ENCODE measurements around the gene ILDR2. TPM values are rescaled to one million over a fixed set of nuclear protein-coding genes. Genes with fewer than 3 reads are reported as not detected.

Gene ILDR2
- total and polyA plus RNA-seq, 2 donors (not counting 3 experiments of a cell fraction or from before 2014, with no cell fraction given), result not detected

- dilution Hi-C loops (cut with MboI; ENCODE audit: extremely low pct_ligation_motif_present, low sequenced_read_pairs) (no loop called here), intact Hi-C loops (cut with micrococcal nuclease) (no loop called here)
- Histone ChIP-seq H2AFZ (ENCODE audit: low read depth, low read length) (no peak overlapping the region), H3K9me3 (replicated peaks; ENCODE audit: control insufficient read depth, insufficient read depth, low read length) (no peaks in the 10 kb centered on the region), H3K4me2 (ENCODE audit: insufficient read depth, low read length) (no peak overlapping the region), H3K36me3 (ENCODE audit: control insufficient read depth in 2 of 2, extremely low read depth in 1 of 2, insufficient read depth in 2 of 2, low read length in 2 of 2) (no peaks in the 10 kb centered on the region), H3K27me3 (ENCODE audit: control insufficient read depth in 2 of 2, insufficient read depth in 2 of 2, low read length in 2 of 2) (no peaks in the 10 kb centered on the region), H3K79me2 (ENCODE audit: control insufficient read depth, insufficient read depth, low read length) (no peaks in the 10 kb centered on the region), H3K4me1 (ENCODE audit: control insufficient read depth, extremely low read depth, insufficient read depth, low read length) (no peaks in the 10 kb centered on the region), H3K9me1 (replicated peaks; ENCODE audit: control insufficient read depth, extremely low read depth, insufficient read depth, low read length) (no peaks in the 10 kb centered on the region), H3K9ac (replicated peaks; ENCODE audit: extremely low read depth, insufficient read depth, low read length) (no peak overlapping the region), H4K20me1 (replicated peaks; ENCODE audit: control insufficient read depth, extremely low read depth, insufficient read depth, low read length) (no peaks in the 10 kb centered on the region), H3K27ac (ENCODE audit: insufficient read depth, low read depth, low read length) (no peak overlapping the region), H3K4me3 (replicated peaks in 1 of 3; ENCODE audit: insufficient read depth in 1 of 3, low read depth in 1 of 3, low read length in 3 of 3) (no peak overlapping the region)
- no peak for FAIRE-seq
- ChIA-PET CTCF (no interaction called here), POLR2A (no interaction called here)
- TF ChIP-seq POLR2A (IDR thresholded peaks at IDR 0.05; ENCODE audit: low read depth, low read length), result no peak
- no peak for TF ChIP-seq JUN (IDR thresholded peaks at IDR 0.05; ENCODE audit: borderline replicate concordance, insufficient read depth, insufficient read length, low read depth)
- no peak for TF ChIP-seq MAX (IDR thresholded peaks at IDR 0.05; ENCODE audit: insufficient read depth, insufficient read length)
- TF ChIP-seq MYC (IDR thresholded peaks at IDR 0.05; ENCODE audit: low read depth, low read length), result no peak
- TF ChIP-seq EZH2 (IDR thresholded peaks at IDR 0.05; ENCODE audit: borderline replicate concordance, low read depth, low read length, severe bottlenecking), result no peak
- no peak for TF ChIP-seq GATA2 (IDR thresholded peaks at IDR 0.05; ENCODE audit: insufficient read depth, insufficient read length, low read depth, low read length)
- no peak for TF ChIP-seq POLR2AphosphoS5 (IDR thresholded peaks at IDR 0.05; ENCODE audit: insufficient read depth, low read depth, low read length)
- TF ChIP-seq CTCF (IDR thresholded peaks at IDR 0.05; ENCODE audit: extremely low read depth in 1 of 2, insufficient read depth in 1 of 2, low read depth in 1 of 2, low read length in 2 of 2), result no peak
- TF ChIP-seq FOS (IDR thresholded peaks at IDR 0.05; ENCODE audit: borderline replicate concordance, insufficient read depth, low read length), result no peak
- no peak for DNase-seq (ENCODE audit: low read depth, low spot score)
- no TSS peak for BruUV-seq (replicated peaks)
These were observed 27.0 kb upstream of the ILDR2 start for GRCh38 chr1:167002354-167002753.
